ENCODE data around the gene INSM1. TPM values are rescaled to one million over a fixed set of nuclear protein-coding genes. Genes with fewer than 3 reads are reported as not detected.

Gene INSM1
- polyA plus RNA-seq, 1 experiment, result not detected

DNA sequence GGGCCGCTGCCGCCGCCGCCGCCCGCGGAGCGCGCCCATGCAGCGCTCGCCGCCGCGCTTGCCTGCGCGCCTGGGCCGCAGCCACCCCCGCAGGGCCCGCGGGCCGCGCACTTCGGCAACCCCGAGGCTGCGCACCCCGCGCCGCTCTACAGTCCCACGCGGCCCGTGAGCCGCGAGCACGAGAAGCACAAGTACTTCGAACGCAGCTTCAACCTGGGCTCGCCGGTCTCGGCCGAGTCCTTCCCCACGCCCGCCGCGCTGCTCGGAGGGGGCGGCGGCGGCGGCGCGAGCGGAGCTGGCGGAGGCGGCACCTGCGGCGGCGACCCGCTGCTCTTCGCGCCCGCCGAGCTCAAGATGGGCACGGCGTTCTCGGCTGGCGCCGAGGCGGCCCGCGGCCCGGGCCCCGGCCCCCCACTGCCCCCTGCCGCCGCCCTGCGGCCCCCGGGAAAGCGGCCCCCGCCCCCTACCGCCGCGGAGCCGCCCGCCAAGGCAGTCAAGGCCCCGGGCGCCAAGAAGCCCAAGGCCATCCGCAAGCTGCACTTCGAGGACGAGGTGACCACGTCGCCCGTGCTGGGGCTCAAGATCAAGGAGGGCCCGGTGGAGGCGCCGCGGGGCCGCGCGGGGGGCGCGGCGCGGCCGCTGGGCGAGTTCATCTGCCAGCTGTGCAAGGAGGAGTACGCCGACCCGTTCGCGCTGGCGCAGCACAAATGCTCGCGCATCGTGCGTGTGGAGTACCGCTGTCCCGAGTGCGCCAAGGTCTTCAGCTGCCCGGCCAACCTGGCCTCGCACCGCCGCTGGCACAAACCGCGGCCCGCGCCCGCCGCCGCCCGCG lies 730 bp downstream of the INSM1 start:
- H3K4me3 ChIP-seq (ENCODE audit: low read depth, low read length), result no peak overlapping the region
- TF ChIP-seq, protein P1, sequence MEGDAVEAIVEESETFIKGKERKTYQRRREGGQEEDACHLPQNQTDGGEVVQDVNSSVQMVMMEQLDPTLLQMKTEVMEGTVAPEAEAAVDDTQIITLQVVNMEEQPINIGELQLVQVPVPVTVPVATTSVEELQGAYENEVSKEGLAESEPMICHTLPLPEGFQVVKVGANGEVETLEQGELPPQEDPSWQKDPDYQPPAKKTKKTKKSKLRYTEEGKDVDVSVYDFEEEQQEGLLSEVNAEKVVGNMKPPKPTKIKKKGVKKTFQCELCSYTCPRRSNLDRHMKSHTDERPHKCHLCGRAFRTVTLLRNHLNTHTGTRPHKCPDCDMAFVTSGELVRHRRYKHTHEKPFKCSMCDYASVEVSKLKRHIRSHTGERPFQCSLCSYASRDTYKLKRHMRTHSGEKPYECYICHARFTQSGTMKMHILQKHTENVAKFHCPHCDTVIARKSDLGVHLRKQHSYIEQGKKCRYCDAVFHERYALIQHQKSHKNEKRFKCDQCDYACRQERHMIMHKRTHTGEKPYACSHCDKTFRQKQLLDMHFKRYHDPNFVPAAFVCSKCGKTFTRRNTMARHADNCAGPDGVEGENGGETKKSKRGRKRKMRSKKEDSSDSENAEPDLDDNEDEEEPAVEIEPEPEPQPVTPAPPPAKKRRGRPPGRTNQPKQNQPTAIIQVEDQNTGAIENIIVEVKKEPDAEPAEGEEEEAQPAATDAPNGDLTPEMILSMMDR (IDR thresholded peaks at IDR 0.05; ENCODE audit: low read depth, low read length), result no peak
- H3K27me3 ChIP-seq (ENCODE audit: control insufficient read depth, insufficient read depth, low read length), result peaks cover 85% of the 10 kb centered on the region
- H3K27ac ChIP-seq (ENCODE audit: low read depth, low read length), result no peak overlapping the region
- CTCF ChIA-PET, result no interaction called here
- H3K9me3 ChIP-seq (ENCODE audit: control insufficient read depth, insufficient read depth, low read length), result peaks cover 13% of the 10 kb centered on the region; the same call in 1 of the 2 replicates
- POLR2A ChIA-PET, result no interaction called here
- no peak for DNase-seq (ENCODE audit: low read depth, low spot score)

DNA sequence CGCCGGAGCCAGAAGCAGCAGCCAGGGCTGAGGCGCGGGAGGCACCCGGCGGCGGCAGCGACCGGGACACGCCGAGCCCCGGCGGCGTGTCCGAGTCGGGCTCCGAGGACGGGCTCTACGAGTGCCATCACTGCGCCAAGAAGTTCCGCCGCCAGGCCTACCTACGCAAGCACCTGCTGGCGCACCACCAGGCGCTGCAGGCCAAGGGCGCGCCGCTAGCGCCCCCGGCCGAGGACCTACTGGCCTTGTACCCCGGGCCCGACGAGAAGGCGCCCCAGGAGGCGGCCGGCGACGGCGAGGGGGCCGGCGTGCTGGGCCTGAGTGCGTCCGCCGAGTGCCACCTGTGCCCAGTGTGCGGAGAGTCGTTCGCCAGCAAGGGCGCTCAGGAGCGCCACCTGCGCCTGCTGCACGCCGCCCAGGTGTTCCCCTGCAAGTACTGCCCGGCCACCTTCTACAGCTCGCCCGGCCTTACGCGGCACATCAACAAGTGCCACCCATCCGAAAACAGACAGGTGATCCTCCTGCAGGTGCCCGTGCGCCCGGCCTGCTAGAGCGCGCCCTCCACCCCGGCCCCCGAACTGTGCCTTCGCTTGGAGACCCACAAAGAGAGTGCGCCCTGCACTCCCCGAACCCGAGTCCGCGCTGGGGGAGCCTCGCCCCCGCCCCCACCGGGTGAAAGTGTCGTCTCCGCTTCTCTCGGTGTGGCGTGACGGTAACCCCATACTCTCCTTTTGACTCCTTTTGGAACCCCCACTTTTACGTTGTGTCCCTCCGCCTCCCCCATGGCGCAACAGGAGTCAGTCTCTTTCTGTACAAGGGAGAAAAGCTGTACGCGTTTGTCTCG lies 1.6 kb downstream of the INSM1 start:
- DNase-seq (ENCODE audit: low read depth, low spot score), result no peak
- TF ChIP-seq, protein P1 (IDR thresholded peaks at IDR 0.05; ENCODE audit: low read depth, low read length), result no peak
- ChIA-PET POLR2A (no interaction called here), CTCF (interaction anchor here (3.5 kb wide), 1 partner anchor 224 kb away, joined by 20 read pairs; no protein-coding TSS in a partner anchor)
- no peak overlapping the region for H3K4me3 ChIP-seq (ENCODE audit: low read depth, low read length)
- no peak overlapping the region for H3K27ac ChIP-seq (ENCODE audit: low read depth, low read length)
- H3K9me3 ChIP-seq (ENCODE audit: control insufficient read depth, insufficient read depth, low read length), result peaks cover 8% of the 10 kb centered on the region; the same call in 1 of the 2 replicates
- peaks cover 85% of the 10 kb centered on the region for H3K27me3 ChIP-seq (ENCODE audit: control insufficient read depth, insufficient read depth, low read length)

DNA sequence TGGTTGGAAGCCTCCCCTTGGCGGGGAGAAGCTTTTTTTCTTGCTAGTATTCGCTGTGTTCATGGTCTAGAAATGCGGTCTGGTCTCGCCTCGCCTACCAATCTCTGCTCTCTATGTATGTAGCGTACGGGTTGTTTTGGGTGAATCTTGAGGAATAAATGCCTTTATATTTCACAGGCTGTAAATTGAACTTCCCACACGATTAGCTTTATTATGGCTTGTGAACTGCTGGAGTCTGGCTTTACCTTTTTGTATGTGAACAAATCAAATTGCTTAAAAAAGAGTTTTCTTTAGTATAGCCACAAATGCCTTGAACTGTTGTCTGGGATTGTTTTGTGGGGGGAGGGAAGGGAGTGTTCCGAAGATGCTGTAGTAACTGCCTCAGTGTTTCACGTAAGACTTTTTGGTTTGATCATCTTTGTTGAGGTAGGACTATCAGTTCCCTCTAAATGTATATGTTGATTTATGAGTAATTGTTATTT lies 2.2 kb downstream of the INSM1 start:
- DNase-seq (ENCODE audit: low read depth, low spot score), result no peak
- POLR2A ChIA-PET, result no interaction called here
- TF ChIP-seq, protein P1 (IDR thresholded peaks at IDR 0.05; ENCODE audit: low read depth, low read length), result no peak
- H3K27ac ChIP-seq (ENCODE audit: low read depth, low read length), result no peak overlapping the region
- CTCF ChIA-PET, result interaction anchor here (3.5 kb wide), 1 partner anchor 224 kb away, joined by 20 read pairs; no protein-coding TSS in a partner anchor
- no peak overlapping the region for H3K4me3 ChIP-seq (ENCODE audit: low read depth, low read length)
- peaks cover 1% of the 10 kb centered on the region; the same call in 1 of the 2 replicates for H3K9me3 ChIP-seq (ENCODE audit: control insufficient read depth, insufficient read depth, low read length)
- H3K27me3 ChIP-seq (ENCODE audit: control insufficient read depth, insufficient read depth, low read length), result peaks cover 85% of the 10 kb centered on the region

DNA sequence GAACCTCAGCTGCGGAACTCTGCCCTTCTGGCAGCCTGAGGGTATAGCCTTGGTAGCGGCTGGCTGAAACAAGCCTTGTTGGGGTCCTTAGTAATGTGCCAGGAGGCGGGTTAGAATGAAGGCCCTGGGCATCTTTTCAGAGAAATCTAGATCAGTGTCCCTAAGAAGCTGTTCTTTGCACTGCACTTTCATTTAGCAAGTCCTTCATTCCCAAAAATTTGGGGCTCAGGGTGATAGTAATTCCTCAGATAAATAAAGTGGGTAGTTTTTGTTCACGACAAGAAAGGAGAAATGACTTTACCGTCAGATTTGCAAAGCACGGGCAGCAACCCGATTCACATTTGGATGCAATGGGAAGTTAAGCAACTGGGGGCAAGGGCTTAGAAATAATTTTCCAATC lies 3.2 kb downstream of the INSM1 start:
- TF ChIP-seq, protein P1 (IDR thresholded peaks at IDR 0.05; ENCODE audit: low read depth, low read length), result no peak
- ChIA-PET CTCF (interaction anchor here (1.5 to 3.5 kb wide), 2 partner anchors 10 to 223 kb away, joined by 3 to 20 read pairs; no protein-coding TSS in a partner anchor), POLR2A (no interaction called here)
- Histone ChIP-seq H3K9me3 (ENCODE audit: control insufficient read depth, insufficient read depth, low read length) (no peaks in the 10 kb centered on the region; the same call in 1 of the 2 replicates), H3K4me3 (ENCODE audit: low read depth, low read length) (no peak overlapping the region), H3K27me3 (ENCODE audit: control insufficient read depth, insufficient read depth, low read length) (peaks cover 84% of the 10 kb centered on the region), H3K27ac (ENCODE audit: low read depth, low read length) (no peak overlapping the region)
- no peak for DNase-seq (ENCODE audit: low read depth, low spot score)
